Gastroesophageal sphincter (tissue), 3 donors: ENCODE data around the gene CYP3A7.

Source experiments
- CTCF ChIP-seq, 4 experiments: fragments of 200-600 bp in 2 of 4; fragments of 450-650 bp in 2 of 4; sonication (generic) in 1 of 4; IDR thresholded peaks; one replicate each; pipeline ENCODE4 v1.5.1; 2017 to 2019; ENCODE audit warnings: antibody characterized with exemption in 4 of 4, mild to moderate bottlenecking in 2 of 4, moderate library complexity in 2 of 4
- EP300 ChIP-seq: sonication (generic); formaldehyde crosslinking; IDR thresholded peaks from one replicate; pipeline ENCODE4 v1.6.1; 2017; ENCODE audit warnings: antibody characterized with exemption, mild to moderate bottlenecking
- POLR2A ChIP-seq, 2 donors: fragments of 450-650 bp; IDR thresholded peaks; one replicate each; pipeline ENCODE4 v1.6.1; 2017; ENCODE audit warnings: antibody characterized with exemption in 2 of 2, mild to moderate bottlenecking in 2 of 2, moderate library complexity in 1 of 2
- POLR2AphosphoS5 ChIP-seq: sonication (generic); formaldehyde crosslinking; IDR thresholded peaks from one replicate; pipeline ENCODE4 v1.6.1; 2017; ENCODE audit warnings: antibody characterized with exemption

DNA sequence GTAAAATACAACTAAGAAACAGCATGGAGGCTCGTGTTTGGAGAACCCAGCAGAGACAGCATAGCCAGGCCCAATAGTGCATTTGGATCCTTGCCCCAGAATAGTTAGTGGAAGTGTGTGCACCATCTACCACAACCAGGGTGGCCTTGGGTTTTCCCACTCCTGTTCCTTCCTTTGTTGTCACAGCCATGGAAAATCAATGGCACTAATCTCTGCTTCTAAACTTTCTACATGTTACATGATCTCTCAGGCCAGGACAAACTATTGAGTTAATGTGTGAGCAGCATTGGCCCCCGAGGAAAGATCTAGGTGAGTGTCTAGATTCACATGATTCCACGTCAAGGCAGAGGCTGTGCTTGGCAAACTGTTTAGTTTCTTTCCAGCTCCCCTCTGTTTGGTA is 2.0 kb downstream of the CYP3A7 start:
- no peak for TF ChIP-seq CTCF (IDR thresholded peaks at IDR 0.05)
- no peak for TF ChIP-seq POLR2A (IDR thresholded peaks at IDR 0.05)
- TF ChIP-seq POLR2AphosphoS5: no peak
- TF ChIP-seq EP300: no peak
